GM12878 (cell line): ENCODE measurements around the gene LRRFIP2. TPM values are rescaled to one million over a fixed set of nuclear protein-coding genes. Genes with fewer than 3 reads are reported as not detected.

Source experiments
- ATAC-seq: fragments of 200-7000 bp; cut with Tn5 transposase; 3 replicates; pipeline ENCODE4 v1.9.1; 2020; ENCODE audit warnings: mild to moderate bottlenecking, moderate library complexity
- BruUV-seq: library from RNA; stranded (reverse); fragments of 400-500 nt; replicated peaks from 2 replicates; lab custom pipeline; 2021; lab: Mats Ljungman, UMichigan
- CTCF ChIA-PET: fragments of 300-600 bp; sonication (Branson Sonifier 250); formaldehyde crosslinking; extraction: SDS; loops from one replicate; lab custom pipeline; 2021; ENCODE audit warnings: inconsistent platforms; lab: Yijun Ruan, JAX
- POLR2A ChIA-PET: fragments of 350-600 bp; formaldehyde crosslinking; extraction: SDS; loops from one replicate; lab custom pipeline; 2021; ENCODE audit warnings: inconsistent platforms; lab: Charles Lee
- RAD21 ChIA-PET: fragments of 300-600 bp; sonication (Branson Sonifier 250); formaldehyde crosslinking; loops from one replicate; lab custom pipeline; 2023; ENCODE audit warnings: antibody characterized with exemption; ENCODE audit not compliant: unreplicated experiment; lab: Charles Lee
- SMC1A ChIA-PET: fragments of 300-600 bp; sonication (Branson Sonifier 250); formaldehyde crosslinking; loops from one replicate; lab custom pipeline; 2023; ENCODE audit not compliant: unreplicated experiment, uncharacterized antibody; lab: Charles Lee
- DNase-seq: peaks from one replicate; pipeline ENCODE4 v3.0.0-alpha.2; 2011; ENCODE audit warnings: low read depth, low spot score
- FAIRE-seq: peaks from 3 replicates; lab custom pipeline; 2011; peaks lifted over from hg19 to GRCh38; lab: Jason Lieb, UNC
- H2AFZ ChIP-seq: 2 replicates; pipeline ENCODE4 v1.6.0; 2011; ENCODE audit warnings: low read depth, low read length, control low read depth; ENCODE audit not compliant: control insufficient read depth
- H3K27ac ChIP-seq: 2 replicates; pipeline ENCODE4 v1.5.1; 2011; ENCODE audit warnings: control low read depth; ENCODE audit not compliant: control insufficient read depth, insufficient read depth
- H3K27me3 ChIP-seq, 2 experiments: replicated peaks in 1 of 2; 2 replicates each; pipeline versions ENCODE4 v1.6.0 to v1.6.1; 2011; ENCODE audit warnings: low read length in 1 of 2; ENCODE audit not compliant: control insufficient read depth in 2 of 2, insufficient read depth in 2 of 2
- H3K36me3 ChIP-seq, 2 experiments: 2 replicates each; pipeline ENCODE4 v1.5.1; 2011; ENCODE audit warnings: low read length in 1 of 2; ENCODE audit not compliant: control insufficient read depth in 2 of 2, insufficient read depth in 2 of 2
- H3K4me1 ChIP-seq: 2 replicates; pipeline ENCODE4 v1.6.1; 2011; ENCODE audit warnings: mild to moderate bottlenecking, low read length, moderate library complexity, mixed read lengths; ENCODE audit not compliant: control insufficient read depth, insufficient read depth
- H3K4me2 ChIP-seq: 2 replicates; pipeline ENCODE4 v1.6.0; 2011; ENCODE audit warnings: control low read depth; ENCODE audit not compliant: control insufficient read depth, insufficient read depth
- H3K4me3 ChIP-seq: fragments of 200-600 bp; sonication (generic); 2 replicates; pipeline ENCODE4 v1.5.1; 2016
- H3K79me2 ChIP-seq: 2 replicates; pipeline ENCODE4 v1.6.0; 2011; ENCODE audit warnings: low read length; ENCODE audit not compliant: control insufficient read depth, insufficient read depth
- H3K9ac ChIP-seq: 2 replicates; pipeline ENCODE4 v1.8.0; 2011; ENCODE audit warnings: low read length, control low read depth, mixed read lengths; ENCODE audit not compliant: control insufficient read depth, insufficient read depth
- H3K9me3 ChIP-seq: replicated peaks from 3 replicates; pipeline ENCODE4 v1.5.1; 2011; ENCODE audit warnings: mild to moderate bottlenecking, low read length; ENCODE audit not compliant: control insufficient read depth, insufficient read depth
- H4K20me1 ChIP-seq: 2 replicates; pipeline ENCODE4 v1.6.0; 2011; ENCODE audit not compliant: control insufficient read depth, insufficient read depth
- CREM ChIP-seq: IDR thresholded peaks from 2 replicates; pipeline ENCODE4 v1.6.1; 2014; ENCODE audit warnings: antibody characterized with exemption, low read depth
- EP300 ChIP-seq, 2 experiments: fragments of 150-350 bp in 1 of 2; IDR thresholded peaks; 2 replicates each; pipeline ENCODE4 v1.6.1; 2011 to 2012; ENCODE audit warnings: low read depth in 2 of 2, low read length in 2 of 2, borderline replicate concordance in 1 of 2, improper control_type of control experiment in 1 of 2, inconsistent platforms in 1 of 2; ENCODE audit not compliant: control insufficient read depth in 1 of 2
- GABPA ChIP-seq: IDR thresholded peaks from 2 replicates; pipeline ENCODE4 v1.6.1; 2014; ENCODE audit warnings: antibody characterized with exemption, low read depth, mild to moderate bottlenecking, inconsistent platforms
- PBX3 ChIP-seq: IDR thresholded peaks from 2 replicates; pipeline ENCODE4 v1.6.1; 2011; ENCODE audit warnings: mild to moderate bottlenecking, low read depth, low read length, moderate library complexity; ENCODE audit not compliant: insufficient replicate concordance
- PRDM15 ChIP-seq: fragments of 450-650 bp; formaldehyde crosslinking; IDR thresholded peaks from 2 replicates; pipeline ENCODE4 v1.4.0; 2020; ENCODE audit warnings: mild to moderate bottlenecking, moderate library complexity
- SIX5 ChIP-seq: IDR thresholded peaks from 2 replicates; pipeline ENCODE4 v1.6.1; 2011; ENCODE audit warnings: mild to moderate bottlenecking, low read depth, low read length, moderate library complexity; ENCODE audit not compliant: severe bottlenecking
- SREBF2 ChIP-seq: IDR thresholded peaks from 2 replicates; pipeline ENCODE4 v1.6.1; 2012; ENCODE audit warnings: mild to moderate bottlenecking, low read length
- STAT3 ChIP-seq: IDR thresholded peaks from 2 replicates; pipeline ENCODE4 v1.6.1; 2011; ENCODE audit warnings: low read depth, low read length, improper control_type of control experiment
- ZNF207 ChIP-seq: fragments of 450-650 bp; IDR thresholded peaks from 2 replicates; pipeline ENCODE4 v1.6.1; 2014; ENCODE audit warnings: antibody characterized with exemption, mild to moderate bottlenecking, borderline replicate concordance
- WGBS: methylation state at CpG from one replicate; pipeline ENCODE4 v1.1.6; 2016; ENCODE audit warnings: low lambda C conversion rate; ENCODE audit not compliant: insufficient replicate concordance, insufficient coverage; ENCODE audit errors: missing lambda C conversion rate; 5-methylcytosine and 5-hydroxymethylcytosine counted together
- in situ Hi-C: fragments of 300-500 bp; cut with MboI; formaldehyde crosslinking; loops from 9 replicates; pipeline ENCODE4 v1.14.3; 2018; ENCODE audit warnings: mixed read lengths
- intact Hi-C: fragments of 100-400 bp; cut with micrococcal nuclease; formaldehyde crosslinking; loops from one replicate; pipeline ENCODE4 v1.14.2; 2022; ENCODE audit not compliant: unreplicated experiment
- polyA plus RNA-seq, 11 experiments: library from polyadenylated mRNA; depleted of rRNA in 4 of 11; unstranded in 6 of 11; stranded (reverse) in 5 of 11; fragments of >200 nt; fragmentation: Nextera tagmentation in 4 of 11; fragmentation: Illumina TruSeq in 1 of 11; extraction: Ambion mirVana in 4 of 11; extraction: Trizol in 1 of 11; gene quantifications; 1 replicate in 1 of 11; 2 replicates in 10 of 11; pipeline versions ENCODE4 v1.2.1 to v1.2.3, GENCODE V29; 2011 to 2016; ENCODE audit warnings: inconsistent platforms in 2 of 11, missing spikeins in 2 of 11, low read depth in 1 of 11
- total RNA-seq, 4 experiments: library from RNA; depleted of rRNA in 3 of 4; stranded (reverse); fragments of >200 nt in 3 of 4; fragmentation: Illumina TruSeq in 1 of 4; extraction: Trizol in 1 of 4; gene quantifications; 2 replicates each; pipeline versions ENCODE4 v1.2.1 to v1.2.3, GENCODE V29; 2013 to 2021

LRRFIP2 gene
- total and polyA plus RNA-seq, 10 of the 15 experiments (the other 5 are each of a cell fraction or from before 2014, with no cell fraction given): 9.7 to 46.9 (median 38.1) TPM

GRCh38 chr3:37150621-37151020 lies 23.8 kb downstream of the LRRFIP2 start:
- ChIA-PET RAD21 (interaction anchor here (1.1 kb wide), 1 partner anchor 126 kb away, joined by 3 read pairs; no protein-coding TSS in a partner anchor), SMC1A (interaction anchor here (0.6 to 1.1 kb wide), 2 partner anchors 11 to 46 kb away, joined by 3 to 4 read pairs; no protein-coding TSS in a partner anchor), CTCF (interaction anchor here (1.4 kb wide), 1 partner anchor 12 kb away, joined by 4 read pairs; no protein-coding TSS in a partner anchor), POLR2A (interaction anchor here (0.7 kb wide), 1 partner anchor 8 kb away, joined by 3 read pairs; no protein-coding TSS in a partner anchor)
- 100% methylated on average over 1 of the region's 1 CpG for WGBS
- intact Hi-C loops (no loop called here), in situ Hi-C loops (no loop called here)
- H3K4me3 ChIP-seq: no peak overlapping the region
- H3K79me2 ChIP-seq: no peaks in the 10 kb centered on the region; the same call in 1 of the 2 replicates
- H3K27me3 ChIP-seq: no peaks in the 10 kb centered on the region
- H3K9ac ChIP-seq: no peak overlapping the region
- H2AFZ ChIP-seq: no peak overlapping the region
- H3K4me2 ChIP-seq: no peak overlapping the region
- no peaks in the 10 kb centered on the region for H4K20me1 ChIP-seq
- H3K36me3 ChIP-seq: peaks cover 0 to 7% of the 10 kb centered on the region in 2 experiments; a peak in 3 of 4 replicates
- H3K4me1 ChIP-seq: peaks cover 9% of the 10 kb centered on the region; the same call in 1 of the 2 replicates
- no peak for TF ChIP-seq GABPA
- no peak overlapping the region for H3K27ac ChIP-seq
- no TSS peak for BruUV-seq
- FAIRE-seq (no peak), ATAC-seq (no peak), DNase-seq (no peak)
- H3K9me3 ChIP-seq: peaks cover 7% of the 10 kb centered on the region

GRCh38 chr3:37149257-37149656 lies 25.1 kb downstream of the LRRFIP2 start:
- H3K79me2 ChIP-seq: no peaks in the 10 kb centered on the region; the same call in 1 of the 2 replicates
- H3K4me1 ChIP-seq: peaks cover 11% of the 10 kb centered on the region; the same call in 1 of the 2 replicates
- no peaks in the 10 kb centered on the region for H4K20me1 ChIP-seq
- no peaks in the 10 kb centered on the region for H3K27me3 ChIP-seq
- no peak overlapping the region for H3K4me3 ChIP-seq
- no peak overlapping the region for H3K9ac ChIP-seq
- CTCF ChIA-PET: interaction anchor here (0.6 kb wide), 1 partner anchor 10 kb away, joined by 3 read pairs; no protein-coding TSS in a partner anchor
- RAD21 ChIA-PET: interaction anchor here (1.1 kb wide), 1 partner anchor 124 kb away, joined by 3 read pairs; no protein-coding TSS in a partner anchor
- BruUV-seq: no TSS peak
- H3K36me3 ChIP-seq: peaks cover 0 to 7% of the 10 kb centered on the region in 2 experiments; a peak in 3 of 4 replicates
- no peak for DNase-seq
- H2AFZ ChIP-seq: no peak overlapping the region
- ATAC-seq: no peak
- intact Hi-C loops: no loop called here
- no peak overlapping the region for H3K27ac ChIP-seq
- SMC1A ChIA-PET: interaction anchor here (1.2 kb wide), 1 partner anchor 10 kb away, joined by 6 read pairs; no protein-coding TSS in a partner anchor
- peaks cover 7% of the 10 kb centered on the region for H3K9me3 ChIP-seq
- WGBS: 100% methylated on average over 4 of the region's 4 CpGs
- FAIRE-seq: no peak
- POLR2A ChIA-PET: no interaction called here
- in situ Hi-C loops: no loop called here
- no peak overlapping the region for H3K4me2 ChIP-seq
- no peak for TF ChIP-seq STAT3
- TF ChIP-seq PBX3: no peak
- no peak for TF ChIP-seq ZNF207
- no peak for TF ChIP-seq EP300 (IDR thresholded peaks at IDR 0.05; ENCODE audit: borderline replicate concordance in 1 of 2, control insufficient read depth in 1 of 2, low read depth in 2 of 2, low read length in 2 of 2)
- TF ChIP-seq SREBF2: no peak
- no peak for TF ChIP-seq SIX5
- no peak for TF ChIP-seq CREM
- no peak for TF ChIP-seq PRDM15 (CRISPR knock-in tag)
